Vagina (tissue), 2 donors: ENCODE results near the gene FAM186B. TPM values are rescaled to one million over a fixed set of nuclear protein-coding genes. Genes with fewer than 3 reads are reported as not detected.

Source experiments
- DNase-seq, 2 donors: peaks; one replicate each; pipeline ENCODE4 v3.0.0-alpha.2; 2017; ENCODE audit errors: extremely low spot score in 2 of 2
- H3K27ac ChIP-seq: fragments of 200-600 bp; sonication (generic); one replicate; pipeline ENCODE4 v1.5.1; 2019
- H3K27me3 ChIP-seq: fragments of 200-600 bp; sonication (generic); one replicate; pipeline ENCODE4 v1.5.1; 2019
- H3K36me3 ChIP-seq, 2 donors: fragments of 200-600 bp; sonication (generic); one replicate each; pipeline ENCODE4 v1.5.1; 2017 to 2019
- H3K4me1 ChIP-seq: fragments of 200-600 bp; sonication (generic); one replicate; pipeline ENCODE4 v1.5.1; 2019
- H3K4me3 ChIP-seq, 2 donors: fragments of 200-600 bp; sonication (generic); 1 replicate in 1 of 2; 2 replicates in 1 of 2; pipeline ENCODE4 v1.5.1; 2016 to 2019
- H3K9me3 ChIP-seq: fragments of 200-600 bp; sonication (generic); one replicate; pipeline ENCODE4 v1.5.1; 2019
- CTCF ChIP-seq, 3 experiments: fragments of 450-650 bp in 2 of 3; fragments of 200-600 bp in 1 of 3; sonication (generic) in 1 of 3; IDR thresholded peaks; one replicate each; pipeline ENCODE4 v1.5.1; 2017 to 2019; ENCODE audit warnings: antibody characterized with exemption in 3 of 3, mild to moderate bottlenecking in 2 of 3, moderate library complexity in 2 of 3
- POLR2A ChIP-seq, 2 donors: fragments of 450-650 bp; IDR thresholded peaks; one replicate each; pipeline ENCODE4 v1.6.1; 2017; ENCODE audit warnings: antibody characterized with exemption in 2 of 2, mild to moderate bottlenecking in 2 of 2, moderate library complexity in 2 of 2
- POLR2AphosphoS5 ChIP-seq, 2 donors: sonication (generic); formaldehyde crosslinking; IDR thresholded peaks; one replicate each; pipeline ENCODE4 v1.9.0; 2017; ENCODE audit warnings: antibody characterized with exemption in 2 of 2, mild to moderate bottlenecking in 2 of 2, low read depth in 1 of 2; ENCODE audit not compliant: insufficient read depth in 1 of 2
- intact Hi-C: fragments of 100-400 bp; cut with DNase I; formaldehyde crosslinking; loops from one replicate; pipeline ENCODE4 v1.15.1; 2023
- total RNA-seq: library from RNA; depleted of rRNA; stranded (reverse); fragments of >200 nt; gene quantifications from one replicate; pipeline ENCODE4 v1.2.3, GENCODE V29; 2016

The FAM186B gene
- total RNA-seq, 1 donor from 2014 or later, result not detected

GRCh38 chr12:49649445-49649844 is 44.0 kb upstream of the FAM186B start:
- Histone ChIP-seq H3K27ac (no peak overlapping the region), H3K4me1 (no peaks in the 10 kb centered on the region), H3K4me3 (no peak overlapping the region), H3K9me3 (no peaks in the 10 kb centered on the region), H3K36me3 (peaks cover 0 to 31% of the 10 kb centered on the region in 2 donors), H3K27me3 (no peaks in the 10 kb centered on the region)
- DNase-seq, result no peak
- intact Hi-C loops, result no loop called here
- TF ChIP-seq CTCF (IDR thresholded peaks at IDR 0.05) (no peak), POLR2A (IDR thresholded peaks at IDR 0.05) (no peak), POLR2AphosphoS5 (IDR thresholded peaks at IDR 0.05; ENCODE audit: insufficient read depth in 1 of 2, low read depth in 1 of 2) (no peak)

- H3K27me3 ChIP-seq, result no peaks in the 10 kb centered on the region
- H3K36me3 ChIP-seq, result peaks cover 0 to 33% of the 10 kb centered on the region in 2 donors
- H3K4me3 ChIP-seq, result no peak overlapping the region
- TF ChIP-seq POLR2A (IDR thresholded peaks at IDR 0.05) (no peak), POLR2AphosphoS5 (IDR thresholded peaks at IDR 0.05; ENCODE audit: insufficient read depth in 1 of 2, low read depth in 1 of 2) (no peak), CTCF (IDR thresholded peaks at IDR 0.05) (no peak)
- H3K27ac ChIP-seq, result no peak overlapping the region
- DNase-seq, result no peak
- intact Hi-C loops, result no loop called here
- H3K4me1 ChIP-seq, result no peaks in the 10 kb centered on the region
- no peaks in the 10 kb centered on the region for H3K9me3 ChIP-seq
These were observed 43.2 kb upstream of the FAM186B start for GRCh38 chr12:49648712-49649003.

GRCh38 chr12:49647827-49648711 is 42.6 kb upstream of the FAM186B start:
- Histone ChIP-seq H3K27me3 (no peaks in the 10 kb centered on the region), H3K27ac (no peak overlapping the region), H3K36me3 (peaks cover 0 to 28% of the 10 kb centered on the region in 2 donors), H3K9me3 (no peaks in the 10 kb centered on the region), H3K4me1 (no peaks in the 10 kb centered on the region), H3K4me3 (no peak overlapping the region)
- TF ChIP-seq POLR2AphosphoS5 (IDR thresholded peaks at IDR 0.05; ENCODE audit: insufficient read depth in 1 of 2, low read depth in 1 of 2), result no peak
- TF ChIP-seq POLR2A (IDR thresholded peaks at IDR 0.05), result no peak
- no peak for TF ChIP-seq CTCF (IDR thresholded peaks at IDR 0.05)
- intact Hi-C loops, result loop anchor here (2.0 kb wide), 1 partner anchor 59 kb away; the partner anchor contains the start of gene FMNL3
- DNase-seq, result no peak

- no peak overlapping the region for H3K27ac ChIP-seq
- H3K36me3 ChIP-seq, result peaks cover 0 to 33% of the 10 kb centered on the region in 2 donors
- intact Hi-C loops, result loop anchor here (2.0 kb wide), 1 partner anchor 60 kb away; the partner anchor contains the start of gene FMNL3
- H3K4me3 ChIP-seq, result no peak overlapping the region
- no peak for DNase-seq
- TF ChIP-seq CTCF (IDR thresholded peaks at IDR 0.05), result no peak
- no peak for TF ChIP-seq POLR2AphosphoS5 (IDR thresholded peaks at IDR 0.05; ENCODE audit: insufficient read depth in 1 of 2, low read depth in 1 of 2)
- no peak for TF ChIP-seq POLR2A (IDR thresholded peaks at IDR 0.05)
- no peaks in the 10 kb centered on the region for H3K4me1 ChIP-seq
- H3K9me3 ChIP-seq, result no peaks in the 10 kb centered on the region
- H3K27me3 ChIP-seq, result no peaks in the 10 kb centered on the region
These were observed 41.6 kb upstream of the FAM186B start for GRCh38 chr12:49646871-49647654.
